Neural cell (in vitro differentiated cells): ENCODE results near the gene TRIM8. TPM values are rescaled to one million over a fixed set of nuclear protein-coding genes. Genes with fewer than 3 reads are reported as not detected.

Experiments
- H2AFZ ChIP-seq: fragments of 200-600, 300-800 bp; sonication (generic), shearing (Covaris generic); 2 replicates; pipeline ENCODE4 v1.6.0; 2014; ENCODE audit warnings: low read depth, mild to moderate bottlenecking, antibody characterized with exemption, low read length, moderate library complexity
- H3F3A ChIP-seq: fragments of 200-600 bp; shearing (Covaris generic); 2 replicates; pipeline ENCODE4 v1.6.1; 2016; ENCODE audit warnings: mild to moderate bottlenecking, moderate library complexity, mixed read lengths, antibody characterized with exemption, low read length; ENCODE audit not compliant: insufficient read depth, poor library complexity, severe bottlenecking
- H3K27ac ChIP-seq: fragments of 200-600, 300-800 bp; sonication (generic), shearing (Covaris generic); 2 replicates; pipeline ENCODE4 v1.5.1; 2014; ENCODE audit warnings: mild to moderate bottlenecking, low read length, moderate library complexity
- H3K27me3 ChIP-seq: fragments of 300-800, 200-600 bp; sonication (generic), shearing (Covaris generic); 2 replicates; pipeline ENCODE4 v1.6.0; 2014; ENCODE audit warnings: mild to moderate bottlenecking, low read depth, low read length, moderate library complexity; ENCODE audit not compliant: insufficient read depth
- H3K36me3 ChIP-seq: fragments of 300-800, 200-600 bp; sonication (generic), shearing (Covaris generic); 2 replicates; pipeline ENCODE4 v1.5.1; 2014; ENCODE audit warnings: mild to moderate bottlenecking, antibody characterized with exemption, low read length, moderate library complexity; ENCODE audit not compliant: insufficient read depth
- H3K4me2 ChIP-seq: fragments of 300-800, 200-600 bp; sonication (generic), shearing (Covaris generic); 2 replicates; pipeline ENCODE4 v1.6.0; 2014; ENCODE audit warnings: mild to moderate bottlenecking, low read length
- H3K4me3 ChIP-seq: fragments of 300-800, 200-600 bp; sonication (generic), shearing (Covaris generic); 2 replicates; pipeline ENCODE4 v1.5.1; 2014; ENCODE audit warnings: mild to moderate bottlenecking, low read length, moderate library complexity
- H3K79me2 ChIP-seq: fragments of 200-600 bp; shearing (Covaris generic); replicated peaks from 2 replicates; pipeline ENCODE4 v1.6.0; 2014; ENCODE audit warnings: mild to moderate bottlenecking, low read length, moderate library complexity; ENCODE audit not compliant: insufficient read depth
- H3K9ac ChIP-seq: fragments of 300-800, 200-600 bp; sonication (generic), shearing (Covaris generic); 2 replicates; pipeline ENCODE4 v1.6.1; 2016; ENCODE audit warnings: mild to moderate bottlenecking, low read length, mixed read lengths
- H3K9me2 ChIP-seq: fragments of 200-600 bp; shearing (Covaris generic); 2 replicates; pipeline ENCODE4 v1.6.1; 2016; ENCODE audit warnings: mild to moderate bottlenecking, low read length, mixed read lengths; ENCODE audit not compliant: insufficient read depth
- H3K9me3 ChIP-seq: fragments of 200-600, 300-800 bp; sonication (generic), shearing (Covaris generic); 2 replicates; pipeline ENCODE4 v1.6.1; 2016; ENCODE audit warnings: mild to moderate bottlenecking, mixed run types, low read length, moderate library complexity, mixed read lengths
- H4K20me1 ChIP-seq: fragments of 200-600 bp; shearing (Covaris generic); 2 replicates; pipeline ENCODE4 v1.6.1; 2016; ENCODE audit warnings: mild to moderate bottlenecking, mixed run types; ENCODE audit not compliant: insufficient read depth
- CTCF ChIP-seq: fragments of 450-650 bp; IDR thresholded peaks from 2 replicates; pipeline ENCODE4 v1.5.1; 2014; ENCODE audit warnings: antibody characterized with exemption, mild to moderate bottlenecking, moderate library complexity; ENCODE audit not compliant: poor library complexity, severe bottlenecking
- EP300 ChIP-seq: fragments of 450-650 bp; conservative IDR thresholded peaks from 2 replicates; pipeline ENCODE4 v1.6.1; 2014; ENCODE audit warnings: antibody characterized with exemption, mild to moderate bottlenecking, moderate library complexity; ENCODE audit not compliant: poor library complexity, severe bottlenecking
- EZH2 ChIP-seq: fragments of 200-600, 300-800 bp; shearing (Covaris generic), sonication (generic); IDR thresholded peaks from 2 replicates; pipeline ENCODE4 v1.6.1; 2014; ENCODE audit warnings: antibody characterized with exemption, low read length, borderline replicate concordance, mild to moderate bottlenecking; ENCODE audit not compliant: insufficient read depth, poor library complexity, severe bottlenecking
- MXI1 ChIP-seq: fragments of 450-650 bp; conservative IDR thresholded peaks from 2 replicates; pipeline ENCODE4 v1.6.1; 2014; ENCODE audit warnings: antibody characterized with exemption, mild to moderate bottlenecking; ENCODE audit not compliant: poor library complexity, severe bottlenecking
- POLR2AphosphoS5 ChIP-seq: IDR thresholded peaks from 2 replicates; pipeline ENCODE4 v1.6.1; 2012
- RAD21 ChIP-seq: fragments of 450-650 bp; conservative IDR thresholded peaks from 2 replicates; pipeline ENCODE4 v1.6.1; 2014; ENCODE audit warnings: antibody characterized with exemption, mild to moderate bottlenecking, moderate library complexity
- REST ChIP-seq: IDR thresholded peaks from 2 replicates; pipeline ENCODE4 v1.6.1; 2012; ENCODE audit warnings: borderline replicate concordance
- SMC3 ChIP-seq: fragments of 450-650 bp; conservative IDR thresholded peaks from 2 replicates; pipeline ENCODE4 v1.6.1; 2014; ENCODE audit warnings: antibody characterized with exemption, mild to moderate bottlenecking, moderate library complexity; ENCODE audit not compliant: poor library complexity
- TAF1 ChIP-seq: IDR thresholded peaks from 2 replicates; pipeline ENCODE4 v1.6.1; 2012; ENCODE audit warnings: low read depth
- polyA plus RNA-seq: library from polyadenylated mRNA; depleted of rRNA; stranded (reverse); fragments of >200 nt; gene quantifications from 2 replicates; pipeline ENCODE4 v1.2.3, GENCODE V29; 2014

The TRIM8 gene
- polyA plus RNA-seq, 1 donor from 2014 or later = 47.5 TPM

- Histone ChIP-seq H3K4me3 (no peak overlapping the region), H3K36me3 (no peaks in the 10 kb centered on the region), H3K27ac (no peak overlapping the region), H3K79me2 (no peaks in the 10 kb centered on the region), H2AFZ (no peak overlapping the region), H3K27me3 (no peaks in the 10 kb centered on the region), H3K9me3 (no peaks in the 10 kb centered on the region), H3K9ac (no peak overlapping the region), H3F3A (no peaks in the 10 kb centered on the region), H3K9me2 (no peaks in the 10 kb centered on the region), H4K20me1 (no peaks in the 10 kb centered on the region), H3K4me2 (no peak overlapping the region)
- no peak for TF ChIP-seq EP300
- no peak for TF ChIP-seq RAD21
- no peak for TF ChIP-seq EZH2
- no peak for TF ChIP-seq POLR2AphosphoS5
- TF ChIP-seq REST = no peak
- TF ChIP-seq TAF1 = no peak
- no peak for TF ChIP-seq CTCF
These were observed 24.8 kb upstream of the TRIM8 start for GRCh38 chr10:102619281-102619981.

GRCh38 chr10:102620138-102620590 is 24.1 kb upstream of the TRIM8 start:
- Histone ChIP-seq H3K4me3 (no peak overlapping the region), H3K9ac (no peak overlapping the region), H2AFZ (no peak overlapping the region), H3K9me3 (no peaks in the 10 kb centered on the region), H3K27me3 (no peaks in the 10 kb centered on the region), H4K20me1 (no peaks in the 10 kb centered on the region), H3K4me2 (no peak overlapping the region), H3F3A (no peaks in the 10 kb centered on the region), H3K27ac (no peak overlapping the region), H3K9me2 (no peaks in the 10 kb centered on the region), H3K79me2 (no peaks in the 10 kb centered on the region), H3K36me3 (no peaks in the 10 kb centered on the region)
- TF ChIP-seq MXI1 (no peak), REST (no peak), CTCF (no peak), SMC3 (no peak), POLR2AphosphoS5 (no peak), RAD21 (no peak)
